GM12878 (cell line): Measurements from ENCODE around the gene LEMD2. TPM values are rescaled to one million over a fixed set of nuclear protein-coding genes. Genes with fewer than 3 reads are reported as not detected.
A peak's percentile ranks its signal among the peaks of the same experiment; 100 is the strongest.

Source experiments
- ATAC-seq: fragments of 200-7000 bp; cut with Tn5 transposase; 3 replicates; pipeline ENCODE4 v1.9.1; 2020; ENCODE audit warnings: mild to moderate bottlenecking, moderate library complexity
- BruUV-seq: library from RNA; stranded (reverse); fragments of 400-500 nt; replicated peaks from 2 replicates; lab custom pipeline; 2021; lab: Mats Ljungman, UMichigan
- CTCF ChIA-PET: fragments of 300-600 bp; sonication (Branson Sonifier 250); formaldehyde crosslinking; extraction: SDS; loops from one replicate; lab custom pipeline; 2021; ENCODE audit warnings: inconsistent platforms; lab: Yijun Ruan, JAX
- POLR2A ChIA-PET: fragments of 350-600 bp; formaldehyde crosslinking; extraction: SDS; loops from one replicate; lab custom pipeline; 2021; ENCODE audit warnings: inconsistent platforms; lab: Charles Lee
- RAD21 ChIA-PET: fragments of 300-600 bp; sonication (Branson Sonifier 250); formaldehyde crosslinking; loops from one replicate; lab custom pipeline; 2023; ENCODE audit warnings: antibody characterized with exemption; ENCODE audit not compliant: unreplicated experiment; lab: Charles Lee
- SMC1A ChIA-PET: fragments of 300-600 bp; sonication (Branson Sonifier 250); formaldehyde crosslinking; loops from one replicate; lab custom pipeline; 2023; ENCODE audit not compliant: unreplicated experiment, uncharacterized antibody; lab: Charles Lee
- DNase-seq: peaks from one replicate; pipeline ENCODE4 v3.0.0-alpha.2; 2011; ENCODE audit warnings: low read depth, low spot score
- FAIRE-seq: peaks from 3 replicates; lab custom pipeline; 2011; peaks lifted over from hg19 to GRCh38; lab: Jason Lieb, UNC
- H2AFZ ChIP-seq: 2 replicates; pipeline ENCODE4 v1.6.0; 2011; ENCODE audit warnings: low read depth, low read length, control low read depth; ENCODE audit not compliant: control insufficient read depth
- H3K27ac ChIP-seq: 2 replicates; pipeline ENCODE4 v1.5.1; 2011; ENCODE audit warnings: control low read depth; ENCODE audit not compliant: control insufficient read depth, insufficient read depth
- H3K27me3 ChIP-seq, 2 experiments: replicated peaks in 1 of 2; 2 replicates each; pipeline versions ENCODE4 v1.6.0 to v1.6.1; 2011; ENCODE audit warnings: low read length in 1 of 2; ENCODE audit not compliant: control insufficient read depth in 2 of 2, insufficient read depth in 2 of 2
- H3K36me3 ChIP-seq, 2 experiments: 2 replicates each; pipeline ENCODE4 v1.5.1; 2011; ENCODE audit warnings: low read length in 1 of 2; ENCODE audit not compliant: control insufficient read depth in 2 of 2, insufficient read depth in 2 of 2
- H3K4me1 ChIP-seq: 2 replicates; pipeline ENCODE4 v1.6.1; 2011; ENCODE audit warnings: mild to moderate bottlenecking, low read length, moderate library complexity, mixed read lengths; ENCODE audit not compliant: control insufficient read depth, insufficient read depth
- H3K4me2 ChIP-seq: 2 replicates; pipeline ENCODE4 v1.6.0; 2011; ENCODE audit warnings: control low read depth; ENCODE audit not compliant: control insufficient read depth, insufficient read depth
- H3K4me3 ChIP-seq: fragments of 200-600 bp; sonication (generic); 2 replicates; pipeline ENCODE4 v1.5.1; 2016
- H3K79me2 ChIP-seq: 2 replicates; pipeline ENCODE4 v1.6.0; 2011; ENCODE audit warnings: low read length; ENCODE audit not compliant: control insufficient read depth, insufficient read depth
- H3K9ac ChIP-seq: 2 replicates; pipeline ENCODE4 v1.8.0; 2011; ENCODE audit warnings: low read length, control low read depth, mixed read lengths; ENCODE audit not compliant: control insufficient read depth, insufficient read depth
- H3K9me3 ChIP-seq: replicated peaks from 3 replicates; pipeline ENCODE4 v1.5.1; 2011; ENCODE audit warnings: mild to moderate bottlenecking, low read length; ENCODE audit not compliant: control insufficient read depth, insufficient read depth
- H4K20me1 ChIP-seq: 2 replicates; pipeline ENCODE4 v1.6.0; 2011; ENCODE audit not compliant: control insufficient read depth, insufficient read depth
- BMI1 ChIP-seq: fragments of 450-650 bp; IDR thresholded peaks from 2 replicates; pipeline ENCODE4 v1.6.1; 2016; ENCODE audit warnings: mild to moderate bottlenecking, moderate library complexity, borderline replicate concordance
- ESRRA ChIP-seq: IDR thresholded peaks from 2 replicates; pipeline ENCODE4 v1.6.1; 2012; ENCODE audit warnings: mild to moderate bottlenecking, low read length, improper control_type of control experiment
- RELB ChIP-seq: fragments of 450-650 bp; IDR thresholded peaks from 2 replicates; pipeline ENCODE4 v1.6.1; 2017; ENCODE audit warnings: low read depth, mild to moderate bottlenecking, moderate library complexity
- SUZ12 ChIP-seq: fragments of 200-600 bp; sonication (generic); IDR thresholded peaks from one replicate; pipeline ENCODE4 v1.6.1; 2018; ENCODE audit warnings: antibody characterized with exemption, mild to moderate bottlenecking; ENCODE audit not compliant: unreplicated experiment
- USF1 ChIP-seq: IDR thresholded peaks from 2 replicates; pipeline ENCODE4 v1.6.1; 2011; ENCODE audit warnings: borderline replicate concordance, low read depth, mild to moderate bottlenecking, moderate library complexity, mixed read lengths, low read length; ENCODE audit not compliant: insufficient read depth; ENCODE audit errors: extremely low read length
- WGBS: methylation state at CpG from one replicate; pipeline ENCODE4 v1.1.6; 2016; ENCODE audit warnings: low lambda C conversion rate; ENCODE audit not compliant: insufficient replicate concordance, insufficient coverage; ENCODE audit errors: missing lambda C conversion rate; 5-methylcytosine and 5-hydroxymethylcytosine counted together
- in situ Hi-C: fragments of 300-500 bp; cut with MboI; formaldehyde crosslinking; loops from 9 replicates; pipeline ENCODE4 v1.14.3; 2018; ENCODE audit warnings: mixed read lengths
- intact Hi-C: fragments of 100-400 bp; cut with micrococcal nuclease; formaldehyde crosslinking; loops from one replicate; pipeline ENCODE4 v1.14.2; 2022; ENCODE audit not compliant: unreplicated experiment
- polyA plus RNA-seq, 11 experiments: library from polyadenylated mRNA; depleted of rRNA in 4 of 11; unstranded in 6 of 11; stranded (reverse) in 5 of 11; fragments of >200 nt; fragmentation: Nextera tagmentation in 4 of 11; fragmentation: Illumina TruSeq in 1 of 11; extraction: Ambion mirVana in 4 of 11; extraction: Trizol in 1 of 11; gene quantifications; 1 replicate in 1 of 11; 2 replicates in 10 of 11; pipeline versions ENCODE4 v1.2.1 to v1.2.3, GENCODE V29; 2011 to 2016; ENCODE audit warnings: inconsistent platforms in 2 of 11, missing spikeins in 2 of 11, low read depth in 1 of 11
- total RNA-seq, 4 experiments: library from RNA; depleted of rRNA in 3 of 4; stranded (reverse); fragments of >200 nt in 3 of 4; fragmentation: Illumina TruSeq in 1 of 4; extraction: Trizol in 1 of 4; gene quantifications; 2 replicates each; pipeline versions ENCODE4 v1.2.1 to v1.2.3, GENCODE V29; 2013 to 2021

LEMD2 gene
- total and polyA plus RNA-seq, 10 of the 15 experiments (the other 5 are each of a cell fraction or from before 2014, with no cell fraction given) = 0.45 to 47.1 (median 22.8) TPM

DNA sequence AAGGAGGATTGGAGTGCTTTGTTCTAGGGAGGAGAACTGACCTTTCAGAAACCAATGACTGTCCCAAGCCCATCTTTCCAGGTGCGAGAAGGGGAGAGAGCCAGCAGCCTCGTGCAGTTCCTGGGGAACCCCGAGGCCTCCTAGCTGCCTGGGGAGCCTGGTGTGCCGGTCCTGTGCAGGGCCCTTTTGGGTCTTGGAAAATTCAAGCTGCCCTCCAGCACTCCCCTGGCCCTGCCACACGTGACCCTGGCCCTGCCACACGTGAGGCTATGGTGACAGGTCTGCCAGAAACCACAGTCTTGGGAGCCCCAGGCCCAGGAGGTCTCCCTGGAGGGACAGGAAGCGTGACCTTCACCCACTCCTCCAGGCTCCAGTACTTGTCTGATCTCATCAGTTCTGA, 57.9 kb downstream of the LEMD2 start:
- FAIRE-seq (no peak), ATAC-seq (no peak), DNase-seq (no peak)
- SMC1A ChIA-PET = no interaction called here
- Histone ChIP-seq H3K4me1 (no peaks in the 10 kb centered on the region), H3K27me3 (peaks cover 0 to 7% of the 10 kb centered on the region in 2 experiments; a peak in 1 of 4 replicates), H3K9me3 (no peaks in the 10 kb centered on the region), H2AFZ (no peak overlapping the region), H3K27ac (no peak overlapping the region), H4K20me1 (no peaks in the 10 kb centered on the region; the same call in 1 of the 2 replicates), H3K79me2 (no peaks in the 10 kb centered on the region), H3K4me2 (no peak overlapping the region), H3K36me3 (no peaks in the 10 kb centered on the region), H3K9ac (no peak overlapping the region), H3K4me3 (no peak overlapping the region)
- intact Hi-C loops = no loop called here
- RAD21 ChIA-PET = no interaction called here
- TF ChIP-seq USF1 = peak; percentile 14
- TF ChIP-seq BMI1 = no peak
- TF ChIP-seq SUZ12 = no peak
- no peak for TF ChIP-seq RELB
- TF ChIP-seq ESRRA = no peak
- in situ Hi-C loops = no loop called here
- CTCF ChIA-PET = interaction anchor here (1.4 to 1.7 kb wide), 2 partner anchors 11 to 13 kb away, joined by 4 read pairs; no protein-coding TSS in a partner anchor
- BruUV-seq = no TSS peak
- POLR2A ChIA-PET = no interaction called here
- WGBS = 18% methylated on average over 7 of the region's 7 CpGs
